GM23338 (cell line): ENCODE measurements around the gene FKBP9. TPM values are rescaled to one million over a fixed set of nuclear protein-coding genes. Genes with fewer than 3 reads are reported as not detected.

Source experiments
- ATAC-seq: fragments of 200-7000 bp; cut with Tn5 transposase; 3 replicates; pipeline ENCODE4 v1.9.1; 2020
- DNase-seq: peaks from one replicate; pipeline ENCODE4 v3.0.0-alpha.2; 2015; ENCODE audit warnings: low spot score
- H2AFZ ChIP-seq: fragments of 200-600 bp; sonication (generic); 2 replicates; pipeline ENCODE4 v1.8.0; 2016; ENCODE audit warnings: antibody characterized with exemption, mild to moderate bottlenecking, moderate library complexity
- H3F3A ChIP-seq: fragments of 200-600 bp; sonication (generic); replicated peaks from 2 replicates; pipeline ENCODE4 v1.8.0; 2017; ENCODE audit warnings: antibody characterized with exemption, mixed run types, low read depth
- H3K27ac ChIP-seq: fragments of 200-600 bp; sonication (generic); 2 replicates; pipeline ENCODE4 v1.6.1; 2016; ENCODE audit warnings: low read depth
- H3K27me3 ChIP-seq: fragments of 200-600 bp; sonication (generic); 2 replicates; pipeline ENCODE4 v1.8.0; 2016; ENCODE audit warnings: mild to moderate bottlenecking, mixed run types, moderate library complexity; ENCODE audit not compliant: insufficient read depth
- H3K36me3 ChIP-seq: fragments of 200-600 bp; sonication (generic); 2 replicates; pipeline ENCODE4 v1.8.0; 2016; ENCODE audit warnings: mild to moderate bottlenecking; ENCODE audit not compliant: insufficient read depth
- H3K4me1 ChIP-seq: fragments of 200-600 bp; sonication (generic); 2 replicates; pipeline ENCODE4 v1.8.0; 2016; ENCODE audit warnings: mild to moderate bottlenecking, moderate library complexity; ENCODE audit not compliant: insufficient read depth
- H3K4me2 ChIP-seq: fragments of 200-600 bp; sonication (generic); 2 replicates; pipeline ENCODE4 v1.7.1; 2017; ENCODE audit warnings: mixed run types
- H3K4me3 ChIP-seq: fragments of 200-600 bp; sonication (generic); 2 replicates; pipeline ENCODE4 v1.6.1; 2016; ENCODE audit warnings: mixed run types
- H3K79me2 ChIP-seq: fragments of 200-600 bp; sonication (generic); replicated peaks from 2 replicates; pipeline ENCODE4 v1.8.0; 2017; ENCODE audit warnings: mild to moderate bottlenecking; ENCODE audit not compliant: insufficient read depth
- H3K9me2 ChIP-seq: fragments of 200-600 bp; sonication (generic); 2 replicates; pipeline ENCODE4 v1.8.0; 2017; ENCODE audit not compliant: insufficient read depth
- H4K20me1 ChIP-seq: fragments of 200-600 bp; sonication (generic); replicated peaks from 2 replicates; pipeline ENCODE4 v1.8.0; 2017; ENCODE audit warnings: mild to moderate bottlenecking; ENCODE audit not compliant: insufficient read depth
- H3K27ac Mint-ChIP-seq: 2 replicates; pipeline ENCODE4 v1.8.0; 2020; ENCODE audit warnings: inconsistent platforms, mild to moderate bottlenecking, moderate library complexity, mixed read lengths
- H3K27me3 Mint-ChIP-seq: 3 replicates; pipeline ENCODE4 v1.8.0; 2022; ENCODE audit warnings: low read depth, mild to moderate bottlenecking, moderate library complexity, mixed read lengths, inconsistent platforms; ENCODE audit not compliant: insufficient read depth, poor library complexity
- H3K36me3 Mint-ChIP-seq: 3 replicates; pipeline ENCODE4 v1.8.0; 2021; ENCODE audit warnings: low read depth, mild to moderate bottlenecking, inconsistent platforms, moderate library complexity, mixed read lengths
- H3K4me1 Mint-ChIP-seq: 3 replicates; pipeline ENCODE4 v1.8.0; 2020; ENCODE audit warnings: mild to moderate bottlenecking, inconsistent platforms, mixed read lengths
- H3K4me3 Mint-ChIP-seq: 3 replicates; pipeline ENCODE4 v1.8.0; 2021; ENCODE audit warnings: moderate library complexity, mild to moderate bottlenecking, inconsistent platforms, mixed read lengths
- H3K9me3 Mint-ChIP-seq: 3 replicates; pipeline ENCODE4 v1.8.0; 2020; ENCODE audit warnings: moderate library complexity, mild to moderate bottlenecking, inconsistent platforms, mixed read lengths
- CREB1 ChIP-seq: fragments of 250-450 bp; sonication (Bioruptor Pico); IDR thresholded peaks from 2 replicates; pipeline ENCODE4 v1.5.0; 2020; ENCODE audit warnings: low read depth, mild to moderate bottlenecking, moderate library complexity
- CTCF ChIP-seq, 2 experiments: fragments of 200-600 bp in 1 of 2; sonication (generic) in 1 of 2; conservative IDR thresholded peaks; 2 replicates each; pipeline versions ENCODE4 v1.5.1 to v1.6.1; 2016 to 2017; ENCODE audit warnings: antibody characterized with exemption in 2 of 2, low read depth in 2 of 2, mild to moderate bottlenecking in 2 of 2, moderate library complexity in 1 of 2
- ETS1 ChIP-seq: IDR thresholded peaks from 2 replicates; pipeline ENCODE4 v1.6.1; 2016; ENCODE audit warnings: antibody characterized with exemption
- EZH2 ChIP-seq: fragments of 200-600 bp; sonication (generic); IDR thresholded peaks from one replicate; pipeline ENCODE4 v1.8.0; 2017; ENCODE audit warnings: antibody characterized with exemption, mild to moderate bottlenecking, low read depth; ENCODE audit not compliant: unreplicated experiment
- EZH2phosphoT487 ChIP-seq: fragments of 200-600 bp; sonication (generic); IDR thresholded peaks from one replicate; pipeline ENCODE4 v1.8.1; 2018; ENCODE audit warnings: antibody characterized with exemption; ENCODE audit not compliant: unreplicated experiment
- JUNB ChIP-seq: IDR thresholded peaks from one replicate; pipeline ENCODE4 v1.6.1; 2016; ENCODE audit warnings: antibody characterized with exemption; ENCODE audit not compliant: unreplicated experiment
- NANOG ChIP-seq: IDR thresholded peaks from 2 replicates; pipeline ENCODE4 v1.6.1; 2016; ENCODE audit warnings: antibody characterized with exemption, borderline replicate concordance
- POLR2AphosphoS5 ChIP-seq: IDR thresholded peaks from 2 replicates; pipeline ENCODE4 v1.6.1; 2016; ENCODE audit warnings: antibody characterized with exemption, low read depth
- STAT1 ChIP-seq: IDR thresholded peaks from one replicate; pipeline ENCODE4 v1.6.1; 2016; ENCODE audit warnings: antibody characterized with exemption; ENCODE audit not compliant: unreplicated experiment
- ZNF114 ChIP-seq: fragments of 250-450 bp; sonication (Bioruptor Pico); IDR thresholded peaks from 2 replicates; pipeline ENCODE4 v1.5.0; 2020; ENCODE audit warnings: mild to moderate bottlenecking, moderate library complexity
- ZNF331 ChIP-seq: fragments of 250-450 bp; sonication (Bioruptor Pico); IDR thresholded peaks from 2 replicates; pipeline ENCODE4 v1.5.0; 2020; ENCODE audit warnings: low read depth, mild to moderate bottlenecking, moderate library complexity
- ZNF462 ChIP-seq: fragments of 250-450 bp; sonication (Bioruptor Pico); IDR thresholded peaks from 2 replicates; pipeline ENCODE4 v1.5.0; 2020; ENCODE audit warnings: mild to moderate bottlenecking, moderate library complexity
- polyA plus RNA-seq: library from polyadenylated mRNA; unstranded; fragments of >200 nt; fragmentation: Nextera tagmentation; extraction: Ambion mirVana; gene quantifications from 2 replicates; pipeline ENCODE4 v1.2.1, GENCODE V29; 2016
- total RNA-seq: library from RNA; depleted of rRNA; stranded (reverse); fragments of >200 nt; shearing (Covaris generic); gene quantifications from 2 replicates; pipeline ENCODE4 v1.2.3, GENCODE V29; 2014

Gene FKBP9
- total and polyA plus RNA-seq, 2 experiments from 2014 or later, result 5.2 to 15.8 TPM

- no peak for TF ChIP-seq CTCF (conservative IDR thresholded peaks at IDR 0.05; ENCODE audit: low read depth in 2 of 2)
- no peak for TF ChIP-seq ZNF114 (CRISPR knock-in tag)
- no peak for TF ChIP-seq EZH2phosphoT487
- TF ChIP-seq ETS1, result no peak
- TF ChIP-seq STAT1, result no peak
- no peak for TF ChIP-seq POLR2AphosphoS5
Observed at GRCh38 chr7:32921896-32922295, 35.3 kb upstream of the FKBP9 start (continued).

- Mint-ChIP-seq H3K27ac (no peak overlapping the region), H3K4me1 (0 out of 3 replicates have a peak, but pooled peaks cover 3% of the 10 kb centered on the region), H3K9me3 (no peaks in the 10 kb centered on the region), H3K36me3 (no peaks in the 10 kb centered on the region), H3K4me3 (no peak overlapping the region), H3K27me3 (peaks cover 13% of the 10 kb centered on the region)
- no peaks in the 10 kb centered on the region for H3K9me2 ChIP-seq
- H4K20me1 ChIP-seq, result no peaks in the 10 kb centered on the region; the same call in 1 of the 2 replicates
- no peak overlapping the region for H3K27ac ChIP-seq
- peaks cover 61% of the 10 kb centered on the region for H3K27me3 ChIP-seq
- H3K4me3 ChIP-seq, result no peak overlapping the region
- H3K36me3 ChIP-seq, result no peaks in the 10 kb centered on the region
- H3K79me2 ChIP-seq, result no peaks in the 10 kb centered on the region
- no peaks in the 10 kb centered on the region for H3K4me1 ChIP-seq
- ATAC-seq, result no peak
- no peak overlapping the region for H2AFZ ChIP-seq
- no peaks in the 10 kb centered on the region for H3F3A ChIP-seq
- no peak for DNase-seq
- no peak overlapping the region for H3K4me2 ChIP-seq
- no peak for TF ChIP-seq CTCF (conservative IDR thresholded peaks at IDR 0.05; ENCODE audit: low read depth in 2 of 2)
- no peak for TF ChIP-seq ZNF114 (CRISPR knock-in tag)
- no peak for TF ChIP-seq ZNF331 (CRISPR knock-in tag)
- no peak for TF ChIP-seq CREB1 (CRISPR knock-in tag)
- no peak for TF ChIP-seq ZNF462 (CRISPR knock-in tag)
- no peak for TF ChIP-seq EZH2
- TF ChIP-seq EZH2phosphoT487, result no peak
- TF ChIP-seq JUNB, result no peak
- no peak for TF ChIP-seq NANOG
Observed at GRCh38 chr7:32928785-32929298, 28.4 kb upstream of the FKBP9 start.
